ENCODE data around the gene GSTM4. TPM values are rescaled to one million over a fixed set of nuclear protein-coding genes. Genes with fewer than 3 reads are reported as not detected.

The GSTM4 gene
- total and polyA plus RNA-seq, 9 of the 15 experiments (the other 6 are each of a cell fraction or from before 2014, with no cell fraction given), result 18.8 to 53.4 (median 38.8) TPM

GRCh38 chr1:109643385-109644230 lies 12.3 kb upstream of the GSTM4 start (continued):
- TF ChIP-seq MGA (IDR thresholded peaks at IDR 0.05) (0 out of 2 replicates have a peak, but pooled peaks have one; percentile 13), DIDO1 (tag; IDR thresholded peaks at IDR 0.05; ENCODE audit: low read depth) (no peak), GTF2F1 (IDR thresholded peaks at IDR 0.05; ENCODE audit: low read depth, low read length) (no peak), ZNF232 (CRISPR knock-in tag; IDR thresholded peaks at IDR 0.05) (0 out of 2 replicates have a peak, but pooled peaks have one; percentile 29), FOXK1 (CRISPR knock-in tag; IDR thresholded peaks at IDR 0.05; ENCODE audit: borderline replicate concordance) (no peak), POLR3A (IDR thresholded peaks at IDR 0.05; ENCODE audit: borderline replicate concordance, extremely low read depth, insufficient read depth, insufficient read length) (no peak), ZNF253 (CRISPR knock-in tag; conservative IDR thresholded peaks at IDR 0.05) (no peak), ZNF212 (CRISPR knock-in tag; IDR thresholded peaks at IDR 0.05) (no peak), ELF2 (CRISPR knock-in tag; IDR thresholded peaks at IDR 0.05) (no peak), NCOA1 (IDR thresholded peaks at IDR 0.05; ENCODE audit: low read depth) (no peak), ARID3A (IDR thresholded peaks at IDR 0.05; ENCODE audit: borderline replicate concordance, low read depth, low read length) (no peak), MXI1 (IDR thresholded peaks at IDR 0.05; ENCODE audit: low read depth, low read length) (no peak), SRSF1 (IDR thresholded peaks at IDR 0.05; ENCODE audit: low read depth, low read length) (no peak), ZKSCAN1 (IDR thresholded peaks at IDR 0.05; ENCODE audit: low read depth, low read length) (0 out of 2 replicates have a peak, but pooled peaks have one; percentile 40), TEAD2 (tag; IDR thresholded peaks at IDR 0.05) (no peak)

Data from K562 (cell line).